ENCODE results near the gene SCARB1.

Gene SCARB1

DNA sequence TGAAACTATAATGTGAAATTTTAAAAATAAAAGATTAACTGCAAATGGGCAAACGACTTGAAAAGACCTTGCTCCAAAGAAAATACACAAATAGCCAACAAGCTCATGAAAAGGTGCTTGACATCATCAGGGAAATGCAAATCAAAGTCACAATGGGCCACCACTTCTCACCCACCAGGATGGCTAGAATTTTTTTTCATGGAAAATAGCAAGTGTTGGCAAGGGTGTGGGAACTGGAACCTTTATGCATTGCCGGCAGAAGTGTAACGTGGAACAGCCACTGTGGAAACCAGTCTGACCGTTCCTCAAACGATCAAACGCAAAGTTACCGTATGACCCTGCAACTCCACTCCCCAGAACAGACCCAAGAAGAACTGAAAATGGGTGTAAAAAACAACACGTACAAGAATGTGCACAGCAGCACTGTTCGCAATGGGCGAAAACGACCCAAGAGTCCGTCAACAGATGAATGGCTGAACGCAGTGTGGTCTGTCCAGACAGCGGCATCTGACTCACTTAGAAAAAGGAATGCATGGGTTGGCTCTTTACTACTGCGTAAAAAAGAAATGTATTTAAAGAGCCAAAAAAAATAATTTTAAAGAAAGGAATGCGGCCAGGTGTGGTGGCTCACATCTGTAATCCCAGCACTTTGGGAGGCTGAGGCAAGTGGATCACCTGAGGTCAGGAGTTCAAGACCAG, 40.2 kb downstream of the SCARB1 start:
- no peak for DNase-seq (ENCODE audit: low read depth in 3 of 3)

GRCh38 chr12:124822218-124822617, 41.4 kb downstream of the SCARB1 start:
- no peak for DNase-seq (ENCODE audit: low read depth in 3 of 3)

- no peak for DNase-seq (ENCODE audit: low read depth in 3 of 3)
Observed at GRCh38 chr12:124821252-124822200, 42.1 kb downstream of the SCARB1 start.

GRCh38 chr12:124820199-124820598, 43.5 kb downstream of the SCARB1 start:
- no peak for DNase-seq (ENCODE audit: low read depth in 3 of 3)

- no peak for DNase-seq (ENCODE audit: low read depth in 3 of 3)
Observed at GRCh38 chr12:124819525-124819924, 44.1 kb downstream of the SCARB1 start.

- no peak for DNase-seq (ENCODE audit: low read depth in 3 of 3)
Observed at GRCh38 chr12:124819080-124819479, 44.6 kb downstream of the SCARB1 start.

DNA sequence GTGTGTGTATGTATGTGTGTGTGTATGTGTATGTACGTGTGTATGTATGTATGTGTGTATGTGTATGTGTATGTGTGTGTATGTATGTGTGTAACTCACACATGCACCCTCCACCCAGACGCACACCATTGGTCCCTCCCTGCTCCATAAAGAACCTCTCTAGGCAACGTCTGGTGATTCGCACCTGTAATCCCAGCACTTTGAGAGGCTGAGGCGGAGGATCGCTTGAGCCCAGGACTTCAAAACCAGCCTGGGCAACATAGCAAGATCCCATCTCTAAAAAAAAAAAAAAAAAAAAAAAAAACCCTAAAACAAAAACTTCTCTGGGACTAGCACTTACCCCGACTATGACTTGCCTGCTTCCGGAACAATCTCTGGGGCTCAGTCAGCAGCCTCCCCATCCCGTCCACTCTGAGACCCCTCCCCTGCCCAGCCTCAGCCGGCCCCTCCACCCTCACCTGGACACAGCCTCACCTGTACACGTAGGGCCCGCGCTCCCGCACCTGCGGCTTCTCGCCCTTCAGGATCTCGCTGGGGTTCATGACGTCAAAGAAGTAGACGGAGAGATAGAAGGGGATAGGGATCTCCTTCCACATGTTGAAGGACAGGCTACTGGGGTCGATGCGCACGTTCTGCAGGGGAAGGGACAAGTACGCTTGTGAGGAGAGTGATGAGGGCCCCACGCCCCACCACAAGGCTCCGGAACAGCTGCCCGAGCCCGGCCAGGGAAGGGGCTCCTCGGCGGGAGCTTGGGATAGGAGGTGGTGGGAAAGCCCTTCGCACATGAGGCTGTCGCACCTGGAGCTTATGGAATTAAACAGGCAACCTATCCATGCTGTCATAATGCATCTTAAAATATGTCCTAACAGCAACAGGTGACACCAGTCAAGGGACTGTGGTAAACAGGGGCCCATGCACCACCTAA, 46.3 kb downstream of the SCARB1 start:
- DNase-seq (ENCODE audit: low read depth in 3 of 3) = no peak

DNA sequence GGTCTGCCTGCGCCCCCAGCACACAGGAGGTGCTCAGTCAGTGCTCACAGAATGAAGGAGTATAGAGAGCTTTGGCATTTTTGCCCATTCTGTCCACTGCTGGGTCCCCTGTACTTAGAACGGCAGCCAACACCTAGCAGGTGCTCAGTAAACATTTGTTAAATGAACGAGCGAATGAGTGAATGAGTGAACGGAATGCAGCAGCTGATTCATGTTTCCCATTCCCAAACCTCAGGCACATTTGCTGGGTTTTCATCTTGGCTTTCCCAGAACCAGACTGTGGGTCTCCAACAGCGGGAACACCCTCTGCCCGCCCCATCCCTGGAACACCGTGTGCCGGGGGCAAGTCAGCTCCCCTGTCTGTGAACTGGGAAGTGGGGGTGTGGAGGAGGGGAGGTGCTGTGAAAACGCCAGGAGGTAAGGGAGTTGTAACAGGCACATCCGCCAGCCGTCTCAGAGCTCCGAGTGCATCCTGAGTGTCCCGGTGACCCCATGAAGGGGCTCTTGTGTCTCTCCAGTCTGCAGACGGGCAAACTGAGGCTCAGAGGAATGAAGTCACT, 47.3 kb downstream of the SCARB1 start:
- DNase-seq (ENCODE audit: low read depth in 3 of 3) = no peak

GRCh38 chr12:124814741-124815613, 48.7 kb downstream of the SCARB1 start:
- DNase-seq (ENCODE audit: low read depth in 3 of 3) = no peak

GRCh38 chr12:124813782-124814181, 49.9 kb downstream of the SCARB1 start:
- no peak for DNase-seq (ENCODE audit: low read depth in 3 of 3)

- DNase-seq (ENCODE audit: low read depth in 3 of 3) = no peak
Observed at GRCh38 chr12:124812979-124813378, 50.7 kb downstream of the SCARB1 start.

DNA sequence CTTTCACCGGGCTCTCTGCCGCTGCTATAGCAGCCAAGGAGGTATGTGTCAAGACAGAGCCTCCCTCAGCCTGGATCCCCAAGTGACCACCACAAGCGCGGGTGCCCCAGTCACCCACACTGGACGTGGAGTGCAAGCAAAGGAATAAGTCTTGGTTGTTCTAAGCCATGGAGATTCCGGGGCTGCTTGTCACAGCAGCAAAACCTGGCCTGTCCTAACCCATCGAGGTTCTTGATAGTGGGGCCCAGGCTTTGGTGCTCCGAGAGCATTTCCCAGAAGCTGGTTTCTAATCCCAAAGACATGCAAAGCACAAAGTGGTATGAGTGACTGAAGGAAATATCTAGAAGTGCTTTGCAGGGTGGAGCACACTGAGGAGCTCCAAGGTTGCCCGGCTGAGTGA, 51.3 kb downstream of the SCARB1 start:
- no peak for DNase-seq (ENCODE audit: low read depth in 3 of 3)

DNA sequence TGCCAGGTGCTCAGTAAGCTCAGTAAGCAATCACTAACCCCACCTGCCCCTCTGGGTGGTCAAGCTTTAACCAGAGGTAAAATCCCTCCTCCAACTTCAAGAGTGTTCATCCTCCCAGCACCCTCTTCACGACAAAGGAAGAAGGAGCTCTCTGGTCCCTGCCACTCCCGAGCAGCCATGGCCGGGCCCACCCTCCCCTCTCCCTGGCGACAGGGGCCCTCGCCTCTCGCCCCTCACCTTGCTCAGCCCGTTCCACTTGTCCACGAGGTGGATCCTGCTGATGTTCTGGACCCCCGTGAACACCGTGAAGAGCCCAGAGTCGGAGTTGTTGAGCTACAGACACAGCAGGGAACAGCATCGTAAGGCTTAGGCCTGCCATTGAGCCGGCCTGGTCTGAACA, 52.0 kb downstream of the SCARB1 start:
- DNase-seq (ENCODE audit: low read depth in 3 of 3) = no peak

- DNase-seq (ENCODE audit: low read depth in 3 of 3) = no peak
Observed at GRCh38 chr12:124809878-124810277, 53.8 kb downstream of the SCARB1 start.

DNA sequence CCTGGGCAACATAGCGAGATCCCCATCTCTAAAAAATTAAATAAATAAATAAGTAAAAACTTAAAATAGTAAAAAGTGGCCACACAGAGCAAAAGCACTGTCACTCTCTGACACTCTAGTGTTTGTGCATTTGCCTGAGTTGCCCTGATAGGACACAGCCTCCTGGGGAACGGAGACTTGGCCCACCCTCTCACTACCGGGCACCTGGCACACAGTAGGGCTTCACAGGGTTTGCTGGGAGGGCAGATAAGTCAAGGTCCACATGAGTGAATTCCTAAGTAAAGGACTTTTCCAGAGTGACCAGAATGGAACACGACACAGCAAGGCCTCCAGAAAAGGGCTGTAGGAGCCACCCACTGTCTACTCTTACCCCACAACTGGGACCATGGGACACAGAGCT, 54.3 kb downstream of the SCARB1 start:
- no peak for DNase-seq (ENCODE audit: low read depth in 3 of 3)

DNA sequence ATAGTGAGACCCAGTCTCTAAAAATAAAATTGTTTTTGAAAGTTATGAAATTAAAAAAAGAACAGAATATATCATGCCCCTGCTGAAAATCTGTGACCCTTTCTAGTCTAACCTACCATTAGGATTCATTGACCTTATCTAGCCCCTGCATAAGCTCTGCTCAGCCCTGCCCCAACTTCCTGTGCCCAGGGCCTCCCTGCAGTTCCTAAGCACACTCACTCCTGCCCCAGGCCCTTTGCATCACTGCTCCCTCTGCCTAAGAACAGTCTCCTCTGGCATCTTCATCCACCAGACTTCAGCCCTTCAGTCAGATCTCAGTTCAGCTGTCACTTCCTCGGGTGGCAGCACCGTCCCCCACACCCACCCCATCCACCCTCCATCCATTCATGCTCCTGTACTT, 55.4 kb downstream of the SCARB1 start:
- DNase-seq (ENCODE audit: low read depth in 3 of 3) = no peak

DNA sequence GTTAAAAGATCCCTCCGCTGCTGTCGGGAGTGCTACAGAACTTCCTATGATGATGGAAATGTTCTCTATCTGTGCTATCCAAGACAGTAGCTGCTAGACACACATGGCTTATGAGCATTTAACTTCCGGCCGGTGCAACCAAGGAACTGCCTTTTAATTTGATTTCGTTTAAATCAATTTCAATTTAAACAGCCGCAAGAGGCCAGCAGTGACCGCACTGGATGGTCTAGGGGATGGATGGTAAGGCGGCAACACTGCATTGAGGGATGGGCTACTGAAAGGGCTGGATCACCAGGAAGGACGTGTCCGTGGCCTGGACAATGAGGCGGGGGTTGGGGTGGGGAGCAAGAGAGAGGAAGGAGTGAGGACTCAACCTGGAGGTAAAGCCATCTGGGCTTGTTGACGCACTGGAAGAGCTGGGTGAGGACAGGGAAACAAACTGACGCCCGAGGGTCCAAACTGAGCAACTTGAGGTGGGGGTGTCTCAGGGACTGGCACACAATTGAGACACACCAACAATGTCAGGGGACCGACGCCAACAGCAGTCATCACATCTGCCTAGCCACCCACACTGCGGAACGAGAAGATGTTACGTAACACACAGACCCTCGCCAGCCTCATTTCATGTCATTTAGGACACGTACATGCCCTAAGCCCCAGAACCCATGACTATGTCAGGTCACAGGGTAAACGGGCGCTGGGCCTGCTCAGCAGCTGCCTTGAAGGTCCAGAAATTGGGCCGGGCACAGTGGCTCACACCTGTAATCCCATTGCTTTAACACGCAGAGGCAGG, 57.6 kb downstream of the SCARB1 start:
- no peak for DNase-seq (ENCODE audit: low read depth in 3 of 3)

DNA sequence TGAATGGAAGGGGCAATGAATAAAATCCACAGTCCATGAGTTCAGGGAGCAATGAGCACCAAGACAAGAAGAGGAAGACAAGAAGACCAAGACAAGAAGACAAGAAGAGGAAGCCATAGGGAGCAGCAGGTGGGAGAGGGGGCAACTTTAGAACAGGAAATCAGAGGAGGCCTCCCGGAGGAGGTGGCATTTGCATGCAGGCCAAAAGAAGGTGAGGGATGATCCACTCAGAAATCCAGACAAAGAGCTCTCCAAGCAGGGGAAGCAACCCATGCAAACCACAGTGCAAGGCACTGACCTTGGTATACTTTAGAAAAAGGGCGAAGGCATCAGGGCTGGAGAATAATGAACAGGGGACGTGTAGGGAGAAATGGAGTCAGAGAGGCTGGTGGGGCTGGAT, 58.6 kb downstream of the SCARB1 start:
- no peak for DNase-seq (ENCODE audit: low read depth in 3 of 3)

- no peak for DNase-seq (ENCODE audit: low read depth in 3 of 3)
Observed at GRCh38 chr12:124804011-124804621, 59.5 kb downstream of the SCARB1 start.

All from stimulated activated CD4-positive, alpha-beta T cell treated with anti-CD3 and anti-CD28 coated beads, TNF-alpha, amount 100 ng/mL, for 4 hours (primary cell).